Endothelial cell of umbilical vein (primary cell): ENCODE results near the gene XIAP. TPM values are rescaled to one million over a fixed set of nuclear protein-coding genes. Genes with fewer than 3 reads are reported as not detected.

Experiments used
- BruUV-seq: library from RNA; stranded (reverse); fragments of 400-500 nt; replicated peaks from 2 replicates; lab custom pipeline; 2021; lab: Mats Ljungman, UMichigan
- CTCF ChIA-PET: fragments of 300-600, 350-600 bp; sonication (Branson Sonifier 250); formaldehyde crosslinking; loops from one replicate; lab custom pipeline; 2021; ENCODE audit warnings: antibody characterized with exemption, inconsistent platforms; lab: Charles Lee
- POLR2A ChIA-PET: fragments of 300-600, 350-600 bp; sonication (Branson Sonifier 250); formaldehyde crosslinking; loops from one replicate; lab custom pipeline; 2021; ENCODE audit warnings: antibody characterized with exemption, inconsistent platforms; lab: Charles Lee
- DNase-seq: peaks from one replicate; pipeline ENCODE4 v3.0.0-alpha.2; 2011; ENCODE audit warnings: low read depth, low spot score
- FAIRE-seq: peaks from 2 replicates; lab custom pipeline; 2011; peaks lifted over from hg19 to GRCh38; lab: Jason Lieb, UNC
- H2AFZ ChIP-seq: 2 replicates; pipeline ENCODE4 v1.6.0; 2012; ENCODE audit warnings: low read depth, low read length, control low read depth, inconsistent platforms
- H3K27ac ChIP-seq: 2 replicates; pipeline ENCODE4 v1.5.1; 2011; ENCODE audit warnings: low read depth, mild to moderate bottlenecking, control low read depth, low read length, moderate library complexity; ENCODE audit not compliant: insufficient read depth
- H3K27me3 ChIP-seq, 2 experiments: 2 replicates each; pipeline versions ENCODE4 v1.6.0 to v1.6.1; 2011; ENCODE audit warnings: low read length in 2 of 2, mixed read lengths in 1 of 2; ENCODE audit not compliant: control insufficient read depth in 2 of 2, insufficient read depth in 2 of 2
- H3K36me3 ChIP-seq, 2 experiments: 2 replicates in 1 of 2; 3 replicates in 1 of 2; pipeline ENCODE4 v1.5.1; 2011; ENCODE audit warnings: low read length in 2 of 2, mild to moderate bottlenecking in 1 of 2, moderate library complexity in 1 of 2; ENCODE audit not compliant: control insufficient read depth in 2 of 2, insufficient read depth in 2 of 2; ENCODE audit errors: extremely low read depth in 1 of 2
- H3K4me1 ChIP-seq: 3 replicates; pipeline ENCODE4 v1.5.1; 2011; ENCODE audit warnings: mild to moderate bottlenecking, low read length; ENCODE audit not compliant: control insufficient read depth, insufficient read depth; ENCODE audit errors: extremely low read depth
- H3K4me2 ChIP-seq: 2 replicates; pipeline ENCODE4 v1.6.1; 2011; ENCODE audit warnings: low read length, control low read depth, mixed read lengths; ENCODE audit not compliant: insufficient read depth
- H3K4me3 ChIP-seq, 3 experiments: fragments of 200-600 bp in 1 of 3; sonication (generic), shearing (Covaris generic) in 1 of 3; replicated peaks in 1 of 3; 2 replicates each; pipeline ENCODE4 v1.5.1; 2011 to 2016; ENCODE audit warnings: control low read depth in 3 of 3, low read length in 3 of 3, mild to moderate bottlenecking in 2 of 3, inconsistent platforms in 1 of 3, low read depth in 1 of 3, moderate library complexity in 1 of 3; ENCODE audit not compliant: insufficient read depth in 1 of 3
- H3K79me2 ChIP-seq: 2 replicates; pipeline ENCODE4 v1.6.0; 2012; ENCODE audit warnings: low read length, inconsistent platforms; ENCODE audit not compliant: control insufficient read depth, insufficient read depth
- H3K9ac ChIP-seq: replicated peaks from 2 replicates; pipeline ENCODE3; 2011; ENCODE audit warnings: low read length, control low read depth; ENCODE audit not compliant: insufficient read depth; ENCODE audit errors: extremely low read depth
- H3K9me1 ChIP-seq: replicated peaks from 3 replicates; pipeline ENCODE4 v1.6.0; 2011; ENCODE audit warnings: mild to moderate bottlenecking, low read length; ENCODE audit not compliant: control insufficient read depth, insufficient read depth; ENCODE audit errors: extremely low read depth
- H3K9me3 ChIP-seq: replicated peaks from 2 replicates; pipeline ENCODE4 v1.5.1; 2012; ENCODE audit warnings: low read length, inconsistent platforms; ENCODE audit not compliant: control insufficient read depth, insufficient read depth
- H4K20me1 ChIP-seq: replicated peaks from 2 replicates; pipeline ENCODE3; 2011; ENCODE audit warnings: mild to moderate bottlenecking, low read length; ENCODE audit not compliant: control insufficient read depth, insufficient read depth; ENCODE audit errors: extremely low read depth
- EZH2 ChIP-seq: IDR thresholded peaks from 2 replicates; pipeline ENCODE4 v1.6.1; 2012; ENCODE audit warnings: borderline replicate concordance, low read depth, mild to moderate bottlenecking, moderate library complexity, low read length, inconsistent platforms; ENCODE audit not compliant: severe bottlenecking
- FOS ChIP-seq: IDR thresholded peaks from 2 replicates; pipeline ENCODE4 v1.6.1; 2011; ENCODE audit warnings: mild to moderate bottlenecking, low read length, moderate library complexity, borderline replicate concordance; ENCODE audit not compliant: insufficient read depth
- GATA2 ChIP-seq: IDR thresholded peaks from 2 replicates; pipeline ENCODE4 v1.7.0; 2011; ENCODE audit warnings: low read depth, mild to moderate bottlenecking, moderate library complexity, mixed read lengths, low read length; ENCODE audit not compliant: insufficient read length, insufficient read depth
- JUN ChIP-seq: IDR thresholded peaks from 2 replicates; pipeline ENCODE4 v1.6.1; 2011; ENCODE audit warnings: borderline replicate concordance, low read depth; ENCODE audit not compliant: insufficient read length, insufficient read depth
- MYC ChIP-seq: IDR thresholded peaks from one replicate; pipeline ENCODE4 v1.6.1; 2011; ENCODE audit warnings: mild to moderate bottlenecking, low read depth, low read length
- POLR2A ChIP-seq: IDR thresholded peaks from 2 replicates; pipeline ENCODE4 v1.6.1; 2012; ENCODE audit warnings: low read depth, mild to moderate bottlenecking, control low read depth, low read length
- POLR2AphosphoS5 ChIP-seq: IDR thresholded peaks from 2 replicates; pipeline ENCODE4 v1.6.1; 2012; ENCODE audit warnings: low read depth, mild to moderate bottlenecking, control low read depth, low read length, moderate library complexity; ENCODE audit not compliant: insufficient read depth
- dilution Hi-C: fragments of 300-500 bp; cut with MboI; formaldehyde crosslinking; loops from one replicate; pipeline ENCODE4 v1.15.0; 2019; ENCODE audit warnings: low sequenced_read_pairs; ENCODE audit not compliant: extremely low pct_ligation_motif_present
- intact Hi-C: fragments of 100-400 bp; cut with micrococcal nuclease; formaldehyde crosslinking; loops from one replicate; pipeline ENCODE4 v1.10.0; 2022
- polyA plus RNA-seq, 4 experiments: library from polyadenylated mRNA; depleted of rRNA in 3 of 4; stranded (reverse) in 3 of 4; unstranded in 1 of 4; fragments of >200 nt; gene quantifications; 2 replicates each; pipeline versions ENCODE4 v1.2.1 to v1.2.3, GENCODE V29; 2011 to 2012; ENCODE audit warnings: missing spikeins in 1 of 4
- total RNA-seq: library from RNA; stranded (reverse); gene quantifications from 2 replicates; pipeline ENCODE4 v1.2.3, GENCODE V29; 2021
- TF ChIP-seq, protein P1 (sequence below): IDR thresholded peaks from 2 replicates; pipeline ENCODE4 v1.6.1; 2011; ENCODE audit not compliant: insufficient read depth, insufficient read length
- TF ChIP-seq, protein P2 (sequence below), 2 donors: IDR thresholded peaks; 1 replicate in 1 of 2; 2 replicates in 1 of 2; pipeline ENCODE4 v1.5.1; 2011; ENCODE audit warnings: low read length in 2 of 2, mild to moderate bottlenecking in 2 of 2, moderate library complexity in 2 of 2, control low read depth in 1 of 2, inconsistent platforms in 1 of 2, low read depth in 1 of 2; ENCODE audit not compliant: insufficient read depth in 1 of 2; ENCODE audit errors: extremely low read depth in 1 of 2

Gene XIAP
- total and polyA plus RNA-seq, 2 donors (not counting 3 experiments of a cell fraction or from before 2014, with no cell fraction given): 8.1 to 38.3 TPM

DNA sequence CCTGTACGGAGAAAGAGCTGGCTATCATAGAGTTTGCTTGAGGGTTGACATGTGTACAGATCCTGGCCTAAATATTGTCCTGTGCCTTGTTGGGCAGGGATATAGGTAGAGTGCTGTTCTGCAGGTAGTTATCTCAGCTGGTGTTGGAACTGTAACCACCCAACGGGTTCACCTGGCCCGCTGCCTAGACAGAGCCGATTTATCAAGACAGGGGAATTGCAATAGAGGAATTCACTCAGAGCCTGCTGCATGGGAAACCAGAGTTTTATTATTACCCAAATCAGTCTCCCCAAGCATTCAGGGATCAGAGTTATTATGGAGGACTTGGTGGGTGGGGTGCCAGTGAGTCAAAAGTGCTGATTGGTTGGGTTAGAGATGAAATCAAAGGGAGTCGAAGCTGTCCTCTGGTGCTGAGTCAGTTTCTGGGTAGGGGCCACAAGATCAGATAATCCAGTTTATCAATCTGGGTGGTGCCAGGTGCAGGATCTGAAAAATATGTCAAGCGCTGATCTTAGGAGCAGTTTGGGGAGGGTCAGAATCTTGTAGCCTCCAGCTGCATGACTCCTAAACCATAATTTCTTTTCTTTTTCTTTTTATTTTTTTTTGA lies 42.5 kb upstream of the XIAP start:
- Histone ChIP-seq H3K9me1 (no peaks in the 10 kb centered on the region), H3K27me3 (no peaks in the 10 kb centered on the region), H3K36me3 (no peaks in the 10 kb centered on the region), H3K4me2 (no peak overlapping the region), H2AFZ (no peak overlapping the region), H4K20me1 (no peaks in the 10 kb centered on the region), H3K9ac (no peak overlapping the region), H3K27ac (no peak overlapping the region), H3K4me3 (no peak overlapping the region), H3K9me3 (no peaks in the 10 kb centered on the region), H3K79me2 (no peaks in the 10 kb centered on the region), H3K4me1 (no peaks in the 10 kb centered on the region)
- FAIRE-seq (no peak), DNase-seq (no peak)
- no peak for TF ChIP-seq POLR2A
- TF ChIP-seq FOS: no peak
- no peak for TF ChIP-seq MYC
- no peak for TF ChIP-seq JUN
- TF ChIP-seq, protein P1, sequence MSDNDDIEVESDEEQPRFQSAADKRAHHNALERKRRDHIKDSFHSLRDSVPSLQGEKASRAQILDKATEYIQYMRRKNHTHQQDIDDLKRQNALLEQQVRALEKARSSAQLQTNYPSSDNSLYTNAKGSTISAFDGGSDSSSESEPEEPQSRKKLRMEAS: no peak
- no peak for TF ChIP-seq GATA2
- TF ChIP-seq, protein P2, sequence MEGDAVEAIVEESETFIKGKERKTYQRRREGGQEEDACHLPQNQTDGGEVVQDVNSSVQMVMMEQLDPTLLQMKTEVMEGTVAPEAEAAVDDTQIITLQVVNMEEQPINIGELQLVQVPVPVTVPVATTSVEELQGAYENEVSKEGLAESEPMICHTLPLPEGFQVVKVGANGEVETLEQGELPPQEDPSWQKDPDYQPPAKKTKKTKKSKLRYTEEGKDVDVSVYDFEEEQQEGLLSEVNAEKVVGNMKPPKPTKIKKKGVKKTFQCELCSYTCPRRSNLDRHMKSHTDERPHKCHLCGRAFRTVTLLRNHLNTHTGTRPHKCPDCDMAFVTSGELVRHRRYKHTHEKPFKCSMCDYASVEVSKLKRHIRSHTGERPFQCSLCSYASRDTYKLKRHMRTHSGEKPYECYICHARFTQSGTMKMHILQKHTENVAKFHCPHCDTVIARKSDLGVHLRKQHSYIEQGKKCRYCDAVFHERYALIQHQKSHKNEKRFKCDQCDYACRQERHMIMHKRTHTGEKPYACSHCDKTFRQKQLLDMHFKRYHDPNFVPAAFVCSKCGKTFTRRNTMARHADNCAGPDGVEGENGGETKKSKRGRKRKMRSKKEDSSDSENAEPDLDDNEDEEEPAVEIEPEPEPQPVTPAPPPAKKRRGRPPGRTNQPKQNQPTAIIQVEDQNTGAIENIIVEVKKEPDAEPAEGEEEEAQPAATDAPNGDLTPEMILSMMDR (IDR thresholded peaks at IDR 0.05; ENCODE audit: extremely low read depth in 1 of 2, insufficient read depth in 1 of 2, low read depth in 1 of 2, low read length in 2 of 2): no peak
- no peak for TF ChIP-seq EZH2
- TF ChIP-seq POLR2AphosphoS5: no peak
- dilution Hi-C loops: no loop called here
- CTCF ChIA-PET: no interaction called here
- BruUV-seq: no TSS peak
- POLR2A ChIA-PET: no interaction called here
- intact Hi-C loops: no loop called here
